Astrocyte of the cerebellum (primary cell): ENCODE data around the gene TMEM108.

ENCODE experiments used
- DNase-seq: peaks from one replicate; pipeline ENCODE4 v3.0.0-alpha.2; 2011; ENCODE audit warnings: low read depth
- H3K4me3 ChIP-seq: 2 replicates; pipeline ENCODE4 v1.5.1; 2011; ENCODE audit warnings: mild to moderate bottlenecking, low read depth, low read length, moderate library complexity
- CTCF ChIP-seq: IDR thresholded peaks from 2 replicates; pipeline ENCODE4 v1.5.1; 2012; ENCODE audit warnings: low read length, low read depth, moderate library complexity, mild to moderate bottlenecking; ENCODE audit errors: missing control alignments
- in situ Hi-C: cut with HindIII; loops from 2 replicates; pipeline ENCODE4 v1.10.0; 2017; ENCODE audit warnings: low sequenced_read_pairs

The TMEM108 gene

GRCh38 chr3:133329626-133330025, 291.4 kb downstream of the TMEM108 start:
- no peak for TF ChIP-seq CTCF
- no peak overlapping the region for H3K4me3 ChIP-seq
- DNase-seq: no peak
- in situ Hi-C loops: no loop called here

- in situ Hi-C loops: no loop called here
- TF ChIP-seq CTCF: no peak
- no peak for DNase-seq
- no peak overlapping the region for H3K4me3 ChIP-seq
Observed at GRCh38 chr3:133330065-133330464, 291.9 kb downstream of the TMEM108 start.

- in situ Hi-C loops: no loop called here
- no peak overlapping the region for H3K4me3 ChIP-seq
- no peak for TF ChIP-seq CTCF
- DNase-seq: no peak
Observed at GRCh38 chr3:133330522-133330921, 292.3 kb downstream of the TMEM108 start.

GRCh38 chr3:133354721-133355120, 316.5 kb downstream of the TMEM108 start:
- in situ Hi-C loops: no loop called here
- TF ChIP-seq CTCF: no peak
- H3K4me3 ChIP-seq: no peak overlapping the region
- no peak for DNase-seq

- H3K4me3 ChIP-seq: no peak overlapping the region
- TF ChIP-seq CTCF: no peak
- in situ Hi-C loops: no loop called here
- no peak for DNase-seq
Observed at GRCh38 chr3:133360476-133360875, 322.3 kb downstream of the TMEM108 start.

GRCh38 chr3:133361011-133361410, 322.8 kb downstream of the TMEM108 start:
- DNase-seq: no peak
- no peak overlapping the region for H3K4me3 ChIP-seq
- no peak for TF ChIP-seq CTCF
- in situ Hi-C loops: no loop called here

GRCh38 chr3:133361435-133361834, 323.2 kb downstream of the TMEM108 start:
- no peak for DNase-seq
- no peak overlapping the region for H3K4me3 ChIP-seq
- in situ Hi-C loops: no loop called here
- no peak for TF ChIP-seq CTCF
